Middle frontal gyrus (tissue), 1 donor: ENCODE data around the gene QPRT.
"Not testable (repeated sequence)": the region's sequence is repeated elsewhere in the genome, so short reads cannot be mapped to it uniquely, and the experiment has no call there.

Experiments used
- DNase-seq: peaks from one replicate; pipeline ENCODE4 v3.0.0-alpha.2; 2015; ENCODE audit warnings: low spot score; ENCODE audit errors: extremely low spot score

QPRT gene

DNA sequence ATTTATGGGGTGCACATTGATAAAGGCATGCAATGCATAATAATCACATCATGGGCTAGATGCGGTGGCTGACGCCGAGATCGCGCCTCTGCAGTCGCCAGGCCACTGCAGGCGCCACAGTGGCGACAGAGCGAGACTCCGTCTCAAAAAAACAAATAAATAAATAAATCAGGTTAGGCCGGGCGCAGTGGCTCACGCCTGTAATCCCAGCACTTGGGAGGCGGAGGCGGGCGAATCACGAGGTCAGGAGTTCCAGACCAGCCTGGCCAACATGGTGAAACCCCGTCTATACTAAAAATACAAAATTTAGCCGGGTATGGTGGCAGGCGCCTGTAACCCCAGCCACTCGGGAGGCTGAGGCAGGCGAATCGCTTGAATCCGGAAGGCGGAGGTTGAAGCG lies 13.6 kb downstream of the QPRT start:
- DNase-seq: not testable (repeated sequence)

DNA sequence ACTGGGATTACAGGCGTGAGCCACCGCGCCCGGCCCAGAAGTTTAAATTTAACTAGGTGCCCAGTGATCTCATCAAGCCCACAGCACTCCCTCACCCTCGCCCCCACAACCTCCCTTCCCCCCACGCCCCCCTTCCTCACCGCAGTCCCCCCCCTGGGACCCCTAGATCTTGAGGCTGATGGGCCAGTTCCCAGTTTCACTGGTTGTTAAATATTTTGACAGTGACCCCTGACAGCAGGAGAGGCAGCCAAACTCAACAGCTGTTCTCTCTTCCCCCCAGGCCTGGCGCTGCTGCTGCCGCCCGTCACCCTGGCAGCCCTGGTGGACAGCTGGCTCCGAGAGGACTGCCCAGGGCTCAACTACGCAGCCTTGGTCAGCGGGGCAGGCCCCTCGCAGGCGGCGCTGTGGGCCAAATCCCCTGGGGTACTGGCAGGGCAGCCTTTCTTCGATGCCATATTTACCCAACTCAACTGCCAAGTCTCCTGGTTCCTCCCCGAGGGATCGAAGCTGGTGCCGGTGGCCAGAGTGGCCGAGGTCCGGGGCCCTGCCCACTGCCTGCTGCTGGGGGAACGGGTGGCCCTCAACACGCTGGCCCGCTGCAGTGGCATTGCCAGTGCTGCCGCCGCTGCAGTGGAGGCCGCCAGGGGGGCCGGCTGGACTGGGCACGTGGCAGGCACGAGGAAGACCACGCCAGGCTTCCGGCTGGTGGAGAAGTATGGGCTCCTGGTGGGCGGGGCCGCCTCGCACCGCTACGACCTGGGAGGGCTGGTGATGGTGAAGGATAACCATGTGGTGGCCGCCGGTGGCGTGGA lies 15.6 kb downstream of the QPRT start:
- no peak for DNase-seq

DNA sequence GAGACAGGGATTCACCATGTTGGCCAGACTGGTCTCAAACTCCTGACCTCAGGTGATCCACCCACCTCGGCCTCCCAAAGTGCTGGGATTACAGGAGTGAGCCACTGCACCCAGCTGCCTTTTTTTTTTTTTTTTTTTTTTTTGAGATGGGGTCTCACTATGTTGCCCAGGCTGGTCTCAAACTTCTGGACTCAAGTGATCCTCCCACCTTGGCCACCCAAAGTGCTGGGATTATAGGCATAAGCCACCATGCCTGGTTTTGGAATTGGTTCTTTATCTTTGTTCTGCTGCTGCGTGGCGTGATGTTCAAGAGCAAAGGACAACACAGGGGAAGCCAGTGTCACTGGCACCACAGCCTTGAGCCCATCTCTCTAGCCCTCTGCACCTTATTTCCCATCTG lies 16.7 kb downstream of the QPRT start:
- DNase-seq: not testable (repeated sequence)

GRCh38 chr16:29696881-29697331 lies 17.9 kb downstream of the QPRT start:
- DNase-seq: no peak

DNA sequence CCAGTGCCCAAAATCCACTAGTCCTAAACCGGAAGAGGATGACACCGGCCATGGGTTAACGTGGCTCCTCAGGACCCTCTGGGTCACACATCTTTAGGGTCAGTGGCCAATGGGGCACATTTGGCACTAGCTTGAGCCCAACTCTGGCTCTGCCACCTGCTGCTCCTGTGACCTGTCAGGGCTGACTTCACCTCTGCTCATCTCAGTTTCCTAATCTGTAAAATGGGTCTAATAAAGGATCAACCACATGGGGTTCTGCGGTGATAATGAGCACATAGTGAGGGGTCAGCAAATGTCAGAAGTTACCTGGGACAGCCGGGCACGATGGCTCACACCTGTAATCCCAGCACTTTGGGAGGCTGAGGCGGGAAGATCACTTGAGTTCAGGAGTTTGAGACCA lies 18.4 kb downstream of the QPRT start:
- no peak for DNase-seq

DNA sequence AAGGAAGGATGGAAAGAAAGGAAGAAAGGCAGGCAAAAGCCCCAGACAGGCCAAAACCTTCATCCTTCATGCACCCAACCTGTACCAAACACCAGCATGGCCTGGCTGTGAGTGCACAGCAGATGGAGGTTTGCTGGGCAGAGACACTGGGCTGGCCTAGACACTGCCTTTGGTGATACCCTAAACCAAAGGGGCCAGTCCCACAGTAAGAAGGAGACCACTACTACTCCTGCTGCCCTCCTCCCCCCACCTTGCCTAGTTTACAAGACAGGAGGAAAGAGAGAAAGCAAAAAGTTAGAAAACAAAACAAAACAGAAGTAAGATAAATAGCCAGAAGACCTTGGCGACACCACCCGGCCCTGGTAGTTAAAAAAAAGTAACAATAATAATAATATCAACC lies 19.1 kb downstream of the QPRT start:
- no peak for DNase-seq

DNA sequence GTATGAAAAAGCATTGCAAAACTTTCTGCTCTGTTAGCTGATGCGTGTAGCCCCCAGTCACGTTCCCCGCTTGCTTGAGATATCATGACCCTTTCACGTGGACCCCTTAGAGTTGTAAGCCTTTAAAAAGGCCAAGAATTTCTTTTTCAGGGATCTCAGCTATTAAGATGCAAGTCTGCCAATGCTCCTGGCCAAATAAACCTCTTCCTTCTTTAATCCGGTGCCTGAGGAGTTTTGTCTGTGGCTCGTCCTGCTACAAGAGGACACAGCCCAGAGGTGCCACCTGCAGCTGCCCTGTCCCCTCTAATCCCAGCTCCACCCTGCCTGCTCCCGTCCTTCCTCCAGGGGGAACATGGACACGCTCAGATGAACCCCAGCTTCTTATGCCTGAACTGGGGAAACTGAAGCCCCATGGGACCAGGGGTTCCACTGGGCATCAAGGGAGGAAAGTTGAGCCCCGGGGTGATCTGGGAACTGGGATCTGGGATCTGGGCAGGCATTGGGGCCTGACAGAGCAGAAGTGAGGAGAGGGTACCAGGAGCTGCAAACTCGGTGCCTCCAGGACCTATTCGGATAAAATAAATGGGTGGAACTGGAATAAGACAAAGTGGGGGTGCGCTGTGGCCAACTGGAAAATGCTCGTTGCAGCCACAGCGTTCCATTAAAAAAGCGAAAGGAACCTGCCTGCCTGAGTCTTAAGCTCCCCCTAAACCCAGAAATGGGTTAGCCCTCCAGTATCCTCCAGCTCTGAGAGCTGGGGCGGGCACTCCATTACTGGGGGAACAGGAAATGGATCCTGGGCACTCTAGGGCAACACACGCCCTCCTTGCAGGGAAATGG lies 19.7 kb downstream of the QPRT start:
- no peak for DNase-seq

DNA sequence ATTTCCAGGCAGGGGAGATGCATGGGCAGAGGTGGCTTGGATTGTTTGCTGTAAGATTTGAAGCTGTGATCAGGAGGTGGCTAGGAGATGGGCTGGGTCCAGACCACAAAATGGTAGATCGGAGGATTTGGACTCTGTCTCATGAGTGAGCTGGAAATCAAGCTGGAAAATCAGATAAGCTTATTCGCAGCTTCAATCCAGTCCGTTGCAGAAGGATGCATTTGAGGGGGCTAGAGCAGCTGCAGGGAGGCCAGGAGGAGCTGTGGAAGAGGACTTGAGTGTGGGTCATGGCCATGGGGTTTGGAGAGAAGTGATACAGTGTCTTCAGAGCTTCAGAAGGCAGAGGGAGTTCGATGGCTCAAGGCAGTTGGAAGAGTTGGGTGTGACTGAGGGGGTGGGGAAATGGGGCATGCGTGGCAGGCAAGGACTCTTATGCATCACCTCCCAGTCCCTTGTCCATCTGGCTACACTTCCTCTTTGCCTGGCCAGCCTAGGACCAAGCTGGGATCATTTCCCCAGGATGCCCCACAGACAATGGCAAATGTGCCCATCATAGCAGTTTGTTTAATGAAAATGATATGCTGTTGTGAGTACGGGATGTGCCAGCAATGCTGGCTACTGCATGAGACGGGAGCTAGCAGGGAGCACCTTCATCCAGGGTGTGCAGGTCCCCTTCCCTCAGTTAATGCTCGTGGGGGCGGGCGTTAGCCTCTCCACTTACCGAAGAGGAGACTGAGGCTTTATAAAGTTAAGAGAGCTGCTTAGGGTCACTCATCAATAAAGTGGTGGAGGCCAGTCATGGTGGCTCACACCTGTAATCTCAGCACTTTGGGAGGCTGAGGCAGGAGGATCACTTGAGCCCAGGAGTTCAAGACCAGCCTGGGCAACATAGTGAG lies 20.6 kb downstream of the QPRT start:
- no peak for DNase-seq

DNA sequence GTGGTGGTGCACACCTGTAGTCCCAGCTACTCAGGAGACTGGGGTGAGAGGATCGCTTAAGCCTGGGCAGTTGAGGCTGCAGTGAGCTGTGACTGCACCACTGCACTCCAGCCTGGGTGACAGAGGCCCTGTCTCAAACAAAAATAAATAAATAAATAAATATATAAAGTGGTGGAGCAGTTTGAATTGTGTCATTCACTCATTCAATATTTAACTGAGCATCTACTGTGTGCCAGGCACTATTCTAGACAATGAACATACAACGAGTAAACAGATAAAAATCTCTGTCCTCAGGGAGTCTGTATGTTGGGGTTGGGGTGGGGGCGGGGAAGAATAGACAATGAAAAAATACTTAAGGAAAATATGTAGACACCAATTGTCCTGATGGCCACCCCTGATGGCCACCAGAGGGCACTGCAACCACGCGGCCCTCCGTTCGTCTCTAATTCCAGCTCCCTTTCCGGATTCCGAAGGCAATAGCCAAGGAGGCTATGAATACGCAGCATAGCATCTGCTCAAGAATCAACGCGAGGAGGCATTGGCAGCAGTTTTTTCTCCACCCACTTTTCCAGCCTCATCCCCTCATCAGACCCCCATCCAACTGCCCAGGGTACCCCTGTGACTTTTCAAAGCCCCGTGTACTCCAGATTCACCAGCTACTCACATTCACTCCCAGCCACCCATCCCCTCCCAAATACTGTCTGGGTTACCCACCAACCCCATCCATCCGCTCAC lies 21.4 kb downstream of the QPRT start:
- DNase-seq: peak; percentile 25

DNA sequence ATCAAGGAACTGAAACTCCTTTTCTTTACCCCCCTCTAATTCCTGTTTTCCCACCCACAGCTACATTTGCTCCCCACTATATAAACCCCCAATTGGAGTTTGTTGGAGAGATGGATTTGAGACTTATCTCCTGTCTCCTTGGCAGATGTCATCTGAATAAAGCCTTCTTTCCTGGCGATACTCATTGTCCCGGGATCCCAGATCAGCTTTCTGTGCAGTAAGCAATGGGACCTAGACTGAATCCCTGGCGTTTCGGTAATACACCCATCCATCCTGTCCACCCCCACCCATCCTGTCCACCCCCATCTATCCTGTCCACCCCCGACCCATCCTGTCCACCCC lies 22.2 kb downstream of the QPRT start:
- no peak for DNase-seq

DNA sequence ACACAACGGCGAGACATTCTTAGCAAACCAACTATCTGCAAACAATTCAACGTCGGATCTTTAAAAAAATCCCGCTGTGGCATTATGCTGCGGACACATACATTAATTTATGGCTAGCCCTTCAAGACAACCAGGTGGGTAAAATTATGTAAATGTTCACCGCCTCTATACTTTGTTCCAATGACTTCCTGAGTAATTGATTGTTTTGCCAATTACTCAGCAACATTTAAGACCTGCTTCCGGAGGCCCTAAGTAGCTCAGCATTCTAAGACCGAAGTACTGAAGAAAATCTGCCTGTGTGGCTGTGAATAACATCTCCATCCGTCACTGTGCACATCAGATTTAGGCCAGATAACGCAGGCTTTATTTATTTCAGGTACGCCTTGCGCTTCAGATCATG lies 23.3 kb downstream of the QPRT start:
- no peak for DNase-seq

DNA sequence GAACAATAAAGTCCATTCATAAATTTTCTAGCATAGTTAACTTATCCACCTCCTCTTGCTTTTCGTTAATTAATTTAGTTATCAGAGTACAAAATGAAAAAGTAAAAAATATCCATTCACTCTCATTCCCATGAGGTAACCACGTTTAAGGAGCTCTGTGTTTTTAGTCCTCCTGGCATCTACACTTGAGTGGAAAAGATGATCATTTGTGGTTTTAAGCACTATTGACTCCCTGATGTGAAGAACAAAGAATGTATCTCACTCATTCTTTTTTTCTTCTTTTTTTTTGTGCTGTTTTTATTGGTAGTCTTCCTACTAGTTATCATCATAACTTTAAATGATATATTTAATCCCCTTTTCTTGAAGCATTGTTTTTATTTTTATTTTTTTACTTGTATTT lies 26.1 kb downstream of the QPRT start:
- DNase-seq: no peak

DNA sequence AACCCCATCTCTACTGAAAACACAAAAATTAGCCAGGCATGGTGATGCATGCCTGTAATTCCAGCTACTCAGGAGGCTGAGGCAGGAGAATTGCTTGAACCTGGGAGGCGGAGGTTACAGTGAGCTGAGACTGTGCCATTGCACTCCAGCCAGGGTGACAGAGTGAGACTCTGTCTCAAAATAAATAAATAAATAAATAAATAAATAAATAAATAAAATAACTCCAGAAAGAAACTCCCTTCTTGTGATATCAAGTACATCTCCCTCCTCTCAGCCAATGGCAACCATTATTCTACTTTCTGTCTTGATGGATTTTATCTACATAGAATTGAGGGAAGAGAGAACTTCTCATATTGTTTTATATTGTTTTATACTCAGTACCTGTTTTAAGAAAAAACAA lies 28.2 kb downstream of the QPRT start:
- DNase-seq: not testable (repeated sequence)

GRCh38 chr16:29708917-29709600 lies 30.1 kb downstream of the QPRT start:
- DNase-seq: no peak

GRCh38 chr16:29709657-29710056 lies 30.7 kb downstream of the QPRT start:
- DNase-seq: not testable (repeated sequence)

GRCh38 chr16:29710227-29711219 lies 31.5 kb downstream of the QPRT start:
- DNase-seq: peak; percentile 31

GRCh38 chr16:29712809-29713208 lies 33.8 kb downstream of the QPRT start:
- no peak for DNase-seq

GRCh38 chr16:29714396-29714795 lies 35.4 kb downstream of the QPRT start:
- DNase-seq: no peak

GRCh38 chr16:29714972-29715371 lies 36.0 kb downstream of the QPRT start:
- DNase-seq: no peak
